MM.1S (cell line): ENCODE data around the gene EGFLAM.

ENCODE experiments used
- DNase-seq: peaks from one replicate; pipeline ENCODE4 v3.0.0-alpha.2; 2015
- H2AFZ ChIP-seq: fragments of 300-600 bp; sonication (generic); 2 replicates; pipeline ENCODE4 v1.6.0; 2016; ENCODE audit warnings: antibody characterized with exemption, low read length
- H3F3A ChIP-seq: fragments of 300-600 bp; sonication (generic); 2 replicates; pipeline ENCODE4 v1.6.1; 2016; ENCODE audit warnings: mild to moderate bottlenecking, antibody characterized with exemption, low read length, moderate library complexity, mixed read lengths; ENCODE audit not compliant: insufficient read depth
- H3K27ac ChIP-seq: fragments of 300-600 bp; sonication (generic); 2 replicates; pipeline ENCODE4 v1.5.1; 2016; ENCODE audit warnings: mild to moderate bottlenecking, low read length
- H3K27me3 ChIP-seq: fragments of 300-600 bp; sonication (generic); replicated peaks from 2 replicates; pipeline ENCODE4 v1.6.0; 2016; ENCODE audit warnings: low read length; ENCODE audit not compliant: insufficient read depth
- H3K36me3 ChIP-seq: fragments of 300-600 bp; sonication (generic); replicated peaks from 2 replicates; pipeline ENCODE4 v1.6.1; 2016; ENCODE audit warnings: mild to moderate bottlenecking, low read length, mixed read lengths; ENCODE audit not compliant: insufficient read depth
- H3K4me1 ChIP-seq: fragments of 300-600 bp; sonication (generic); 2 replicates; pipeline ENCODE4 v1.6.1; 2016; ENCODE audit warnings: low read length, mixed read lengths
- H3K4me2 ChIP-seq: fragments of 300-600 bp; sonication (generic); 2 replicates; pipeline ENCODE4 v1.6.0; 2016; ENCODE audit warnings: low read depth, low read length
- H3K4me3 ChIP-seq: fragments of 300-600 bp; sonication (generic); 2 replicates; pipeline ENCODE4 v1.5.1; 2016; ENCODE audit warnings: low read length, mixed read lengths
- H3K79me2 ChIP-seq: fragments of 300-600 bp; sonication (generic); 2 replicates; pipeline ENCODE4 v1.6.1; 2016; ENCODE audit warnings: mixed run types, low read length, mixed read lengths
- H3K9ac ChIP-seq: fragments of 300-600 bp; sonication (generic); 2 replicates; pipeline ENCODE4 v1.6.1; 2016; ENCODE audit warnings: low read length, mixed read lengths
- H3K9me2 ChIP-seq: fragments of 300-600 bp; sonication (generic); replicated peaks from 2 replicates; pipeline ENCODE4 v1.6.1; 2016; ENCODE audit warnings: mild to moderate bottlenecking, low read length, mixed read lengths; ENCODE audit not compliant: insufficient read depth
- H3K9me3 ChIP-seq: fragments of 300-600 bp; sonication (generic); replicated peaks from 2 replicates; pipeline ENCODE4 v1.6.1; 2016; ENCODE audit warnings: mild to moderate bottlenecking, low read length, mixed read lengths; ENCODE audit not compliant: insufficient read depth
- H4K20me1 ChIP-seq: fragments of 300-600 bp; sonication (generic); 2 replicates; pipeline ENCODE4 v1.6.1; 2016; ENCODE audit warnings: mild to moderate bottlenecking, low read length, moderate library complexity, mixed read lengths; ENCODE audit not compliant: insufficient read depth
- EZH2 ChIP-seq: fragments of 300-600 bp; sonication (generic); optimal IDR thresholded peaks from 2 replicates; pipeline ENCODE3; 2017; ENCODE audit warnings: low read depth, mild to moderate bottlenecking, antibody characterized with exemption, low read length, mixed read lengths
- EZH2phosphoT487 ChIP-seq: fragments of 300-600 bp; sonication (generic); IDR thresholded peaks from 2 replicates; pipeline ENCODE4 v1.6.1; 2018; ENCODE audit warnings: antibody characterized with exemption, low read length
- TF ChIP-seq, protein P1 (sequence below): fragments of 300-600 bp; sonication (generic); IDR thresholded peaks from 2 replicates; pipeline ENCODE4 v1.5.1; 2016; ENCODE audit warnings: antibody characterized with exemption, low read length, mixed read lengths

EGFLAM gene

DNA sequence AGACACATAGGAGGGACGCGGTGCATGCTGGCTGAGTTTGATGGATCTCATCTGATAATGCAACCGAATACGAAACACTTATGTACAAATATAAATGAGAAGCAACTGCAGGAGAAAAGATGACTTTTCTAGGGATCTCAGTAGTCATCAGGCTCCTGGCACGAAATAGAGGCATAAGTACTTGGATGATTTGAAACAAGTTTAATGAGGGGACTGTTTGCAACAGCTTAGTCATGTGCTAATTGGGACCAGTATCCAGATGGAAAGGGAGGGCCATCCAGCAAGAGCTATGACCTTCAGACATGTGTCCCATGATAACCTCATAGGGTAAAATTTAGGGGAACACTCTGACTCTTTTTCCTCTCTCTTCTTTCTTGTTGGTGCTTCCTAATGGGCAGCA, 123.0 kb downstream of the EGFLAM start:
- Histone ChIP-seq H3K36me3 (no peaks in the 10 kb centered on the region), H3K27ac (no peak overlapping the region), H3K4me3 (no peak overlapping the region), H3F3A (no peaks in the 10 kb centered on the region), H2AFZ (no peak overlapping the region), H3K9ac (no peak overlapping the region), H3K4me2 (no peak overlapping the region), H3K79me2 (no peaks in the 10 kb centered on the region), H3K4me1 (no peaks in the 10 kb centered on the region), H3K27me3 (no peaks in the 10 kb centered on the region), H3K9me3 (no peaks in the 10 kb centered on the region), H4K20me1 (no peaks in the 10 kb centered on the region), H3K9me2 (no peaks in the 10 kb centered on the region)
- TF ChIP-seq EZH2phosphoT487, result no peak
- TF ChIP-seq, protein P1, sequence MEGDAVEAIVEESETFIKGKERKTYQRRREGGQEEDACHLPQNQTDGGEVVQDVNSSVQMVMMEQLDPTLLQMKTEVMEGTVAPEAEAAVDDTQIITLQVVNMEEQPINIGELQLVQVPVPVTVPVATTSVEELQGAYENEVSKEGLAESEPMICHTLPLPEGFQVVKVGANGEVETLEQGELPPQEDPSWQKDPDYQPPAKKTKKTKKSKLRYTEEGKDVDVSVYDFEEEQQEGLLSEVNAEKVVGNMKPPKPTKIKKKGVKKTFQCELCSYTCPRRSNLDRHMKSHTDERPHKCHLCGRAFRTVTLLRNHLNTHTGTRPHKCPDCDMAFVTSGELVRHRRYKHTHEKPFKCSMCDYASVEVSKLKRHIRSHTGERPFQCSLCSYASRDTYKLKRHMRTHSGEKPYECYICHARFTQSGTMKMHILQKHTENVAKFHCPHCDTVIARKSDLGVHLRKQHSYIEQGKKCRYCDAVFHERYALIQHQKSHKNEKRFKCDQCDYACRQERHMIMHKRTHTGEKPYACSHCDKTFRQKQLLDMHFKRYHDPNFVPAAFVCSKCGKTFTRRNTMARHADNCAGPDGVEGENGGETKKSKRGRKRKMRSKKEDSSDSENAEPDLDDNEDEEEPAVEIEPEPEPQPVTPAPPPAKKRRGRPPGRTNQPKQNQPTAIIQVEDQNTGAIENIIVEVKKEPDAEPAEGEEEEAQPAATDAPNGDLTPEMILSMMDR, result no peak
- no peak for TF ChIP-seq EZH2
- no peak for DNase-seq

DNA sequence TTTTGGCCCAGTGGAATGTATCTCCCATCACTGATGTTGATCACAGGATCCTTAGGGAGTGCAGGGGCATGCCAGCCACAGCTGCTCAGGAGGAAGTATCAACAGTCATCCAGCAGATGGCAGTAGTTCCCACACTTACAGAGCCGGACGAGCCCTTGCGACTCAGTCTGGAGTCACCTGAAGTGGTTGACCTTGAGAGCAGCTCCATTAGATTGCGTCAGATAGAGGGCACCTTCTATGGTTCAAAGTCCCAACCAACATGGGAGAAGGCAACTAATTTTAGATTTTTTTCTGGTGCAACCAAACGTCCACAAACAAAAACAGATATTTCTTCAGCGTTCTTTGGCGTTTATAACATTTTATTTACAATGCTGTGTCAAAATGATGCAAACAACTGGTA, 124.5 kb downstream of the EGFLAM start:
- TF ChIP-seq EZH2, result no peak
- TF ChIP-seq, protein P1, result peak; percentile 86
- no peak for TF ChIP-seq EZH2phosphoT487
- Histone ChIP-seq H3K9ac (no peak overlapping the region), H3K9me2 (no peaks in the 10 kb centered on the region), H3K4me3 (no peak overlapping the region), H3K9me3 (no peaks in the 10 kb centered on the region), H2AFZ (no peak overlapping the region), H3F3A (no peaks in the 10 kb centered on the region), H3K4me1 (no peaks in the 10 kb centered on the region), H3K27ac (no peak overlapping the region), H3K36me3 (no peaks in the 10 kb centered on the region), H3K4me2 (no peak overlapping the region), H4K20me1 (no peaks in the 10 kb centered on the region), H3K79me2 (no peaks in the 10 kb centered on the region), H3K27me3 (no peaks in the 10 kb centered on the region)
- peak; percentile 70 for DNase-seq

DNA sequence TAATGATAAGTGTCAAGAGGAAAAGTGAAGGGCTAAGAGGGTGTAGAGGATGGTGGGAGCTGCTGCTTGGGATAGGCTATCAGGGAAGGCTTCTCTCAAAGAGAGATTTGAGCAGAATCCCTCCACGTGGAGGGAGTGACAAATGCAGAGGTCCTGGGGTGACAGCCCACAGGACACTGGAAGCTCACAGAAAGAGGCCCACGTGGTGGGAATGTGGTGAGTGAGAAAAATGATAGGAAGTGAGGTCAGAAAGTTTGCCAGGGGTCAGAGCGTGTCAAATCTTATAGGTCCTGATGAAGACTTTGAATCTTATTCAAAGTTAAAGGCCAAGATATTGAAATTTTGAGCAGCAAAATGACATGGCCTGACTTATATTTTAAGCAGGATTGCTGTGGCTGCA, 125.3 kb downstream of the EGFLAM start:
- Histone ChIP-seq H3K9me2 (no peaks in the 10 kb centered on the region), H3K4me3 (no peak overlapping the region), H3K36me3 (no peaks in the 10 kb centered on the region), H3K9ac (no peak overlapping the region), H4K20me1 (no peaks in the 10 kb centered on the region), H3K79me2 (no peaks in the 10 kb centered on the region), H3K27me3 (no peaks in the 10 kb centered on the region), H3K27ac (no peak overlapping the region), H3K4me2 (no peak overlapping the region), H3F3A (no peaks in the 10 kb centered on the region), H3K9me3 (no peaks in the 10 kb centered on the region), H2AFZ (no peak overlapping the region), H3K4me1 (no peaks in the 10 kb centered on the region)
- DNase-seq, result no peak
- TF ChIP-seq, protein P1, result no peak
- TF ChIP-seq EZH2, result no peak
- TF ChIP-seq EZH2phosphoT487, result no peak

GRCh38 chr5:38384396-38384795, 126.0 kb downstream of the EGFLAM start:
- no peak overlapping the region for H3K4me2 ChIP-seq
- H3K9me2 ChIP-seq, result no peaks in the 10 kb centered on the region
- no peak for TF ChIP-seq EZH2phosphoT487
- no peak for TF ChIP-seq EZH2
- TF ChIP-seq, protein P1, result no peak
- H3K9me3 ChIP-seq, result no peaks in the 10 kb centered on the region
- H3K27me3 ChIP-seq, result no peaks in the 10 kb centered on the region
- H2AFZ ChIP-seq, result no peak overlapping the region
- no peak overlapping the region for H3K9ac ChIP-seq
- H3K4me1 ChIP-seq, result no peaks in the 10 kb centered on the region
- no peaks in the 10 kb centered on the region for H3K79me2 ChIP-seq
- no peaks in the 10 kb centered on the region for H4K20me1 ChIP-seq
- H3K4me3 ChIP-seq, result no peak overlapping the region
- DNase-seq, result no peak
- no peak overlapping the region for H3K27ac ChIP-seq
- no peaks in the 10 kb centered on the region for H3F3A ChIP-seq
- H3K36me3 ChIP-seq, result no peaks in the 10 kb centered on the region
